HEK293 (cell line): ENCODE data around the gene TIMM17A.

Source experiments
- MYNN ChIP-seq: fragments of 450-650 bp; formaldehyde crosslinking; IDR thresholded peaks from 2 replicates; pipeline ENCODE4 v1.5.1; 2016; ENCODE audit warnings: missing biosample characterization, missing genetic modification characterization, borderline replicate concordance
- PATZ1 ChIP-seq: fragments of 450-650 bp; formaldehyde crosslinking; IDR thresholded peaks from 2 replicates; pipeline ENCODE4 v1.5.1; 2016; ENCODE audit warnings: missing biosample characterization, missing genetic modification characterization
- SETDB1 ChIP-seq: IDR thresholded peaks from one replicate; pipeline ENCODE4 v1.6.1; 2017; ENCODE audit warnings: mild to moderate bottlenecking, low read length, moderate library complexity, mixed read lengths; ENCODE audit not compliant: insufficient read length
- ZNF350 ChIP-seq: fragments of 450-650 bp; formaldehyde crosslinking; IDR thresholded peaks from 2 replicates; pipeline ENCODE4 v1.5.0; 2017; ENCODE audit warnings: missing biosample characterization, mild to moderate bottlenecking, missing genetic modification characterization

- no peak for TF ChIP-seq MYNN
- no peak for TF ChIP-seq SETDB1
- no peak for TF ChIP-seq ZNF350 (tag by site-specific recombination)
- no peak for TF ChIP-seq PATZ1 (tag by site-specific recombination)
These were observed 50.7 kb downstream of the TIMM17A start for GRCh38 chr1:202005958-202006357.
